ENCODE measurements around the gene RTL10. TPM values are rescaled to one million over a fixed set of nuclear protein-coding genes. Genes with fewer than 3 reads are reported as not detected.

RTL10 gene
- polyA plus RNA-seq, 1 donor: 19.5 TPM

- Histone ChIP-seq H3K9me3 (ENCODE audit: control insufficient read depth, low read depth, low read length) (peaks cover 2% of the 10 kb centered on the region), H3K27me3 (ENCODE audit: control insufficient read depth, insufficient read depth, low read length) (no peaks in the 10 kb centered on the region), H3K36me3 (ENCODE audit: control insufficient read depth, insufficient read depth, low read length) (peaks cover 39% of the 10 kb centered on the region), H3K4me1 (ENCODE audit: control insufficient read depth, insufficient read depth, low read length) (peaks cover 19% of the 10 kb centered on the region), H3K4me3 (ENCODE audit: low read length) (no peak overlapping the region), H3K27ac (ENCODE audit: low read length) (no peak overlapping the region)
- WGBS (ENCODE audit: insufficient coverage, low lambda C conversion rate): no CpG with 5 or more reads among the region's 9 CpGs
- no peak for DNase-seq
Observed at GRCh38 chr22:19850763-19851109, 3.9 kb downstream of the RTL10 start.

- H3K4me1 ChIP-seq (ENCODE audit: control insufficient read depth, insufficient read depth, low read length): peaks cover 16% of the 10 kb centered on the region
- no CpG with 5 or more reads among the region's 9 CpGs for whole genome bisulfite sequencing (ENCODE audit: insufficient coverage, low lambda C conversion rate)
Observed at GRCh38 chr22:19849835-19850762, 4.6 kb downstream of the RTL10 start.

GRCh38 chr22:19848298-19849224 is 6.1 kb downstream of the RTL10 start:
- Histone ChIP-seq H3K4me1 (ENCODE audit: control insufficient read depth, insufficient read depth, low read length) (peaks cover 16% of the 10 kb centered on the region), H3K9me3 (ENCODE audit: control insufficient read depth, low read depth, low read length) (peaks cover 2% of the 10 kb centered on the region), H3K4me3 (ENCODE audit: low read length) (no peak overlapping the region), H3K36me3 (ENCODE audit: control insufficient read depth, insufficient read depth, low read length) (peaks cover 39% of the 10 kb centered on the region), H3K27ac (ENCODE audit: low read length) (no peak overlapping the region), H3K27me3 (ENCODE audit: control insufficient read depth, insufficient read depth, low read length) (no peaks in the 10 kb centered on the region)
- no CpG with 5 or more reads among the region's 7 CpGs for WGBS (ENCODE audit: insufficient coverage, low lambda C conversion rate)
- peak; percentile 29 to 53 for DNase-seq

More at GRCh38 chr22:19849835-19850762, 4.6 kb downstream of the RTL10 start:
- Histone ChIP-seq H3K27me3 (ENCODE audit: control insufficient read depth, insufficient read depth, low read length) (no peaks in the 10 kb centered on the region), H3K27ac (ENCODE audit: low read length) (peak overlapping the region; percentile 40), H3K4me3 (ENCODE audit: low read length) (no peak overlapping the region), H3K9me3 (ENCODE audit: control insufficient read depth, low read depth, low read length) (peaks cover 2% of the 10 kb centered on the region), H3K36me3 (ENCODE audit: control insufficient read depth, insufficient read depth, low read length) (peaks cover 39% of the 10 kb centered on the region)
- DNase-seq: peak; percentile 66 to 81

- no CpG with 5 or more reads among the region's 2 CpGs for WGBS (ENCODE audit: insufficient coverage, low lambda C conversion rate)
- Histone ChIP-seq H3K27me3 (ENCODE audit: control insufficient read depth, insufficient read depth, low read length) (no peaks in the 10 kb centered on the region), H3K36me3 (ENCODE audit: control insufficient read depth, insufficient read depth, low read length) (peaks cover 33% of the 10 kb centered on the region), H3K4me1 (ENCODE audit: control insufficient read depth, insufficient read depth, low read length) (peaks cover 6% of the 10 kb centered on the region), H3K27ac (ENCODE audit: low read length) (no peak overlapping the region), H3K9me3 (ENCODE audit: control insufficient read depth, low read depth, low read length) (peaks cover 2% of the 10 kb centered on the region), H3K4me3 (ENCODE audit: low read length) (no peak overlapping the region)
- DNase-seq: no peak
Observed at GRCh38 chr22:19847345-19847632, 7.4 kb downstream of the RTL10 start.

GRCh38 chr22:19846620-19847344 is 7.9 kb downstream of the RTL10 start:
- peaks cover 6% of the 10 kb centered on the region for H3K4me1 ChIP-seq (ENCODE audit: control insufficient read depth, insufficient read depth, low read length)

GRCh38 chr22:19845054-19845722 is 9.5 kb downstream of the RTL10 start:
- Histone ChIP-seq H3K4me3 (ENCODE audit: low read length) (no peak overlapping the region), H3K27ac (ENCODE audit: low read length) (no peak overlapping the region), H3K4me1 (ENCODE audit: control insufficient read depth, insufficient read depth, low read length) (peaks cover 2% of the 10 kb centered on the region), H3K36me3 (ENCODE audit: control insufficient read depth, insufficient read depth, low read length) (peaks cover 12% of the 10 kb centered on the region), H3K9me3 (ENCODE audit: control insufficient read depth, low read depth, low read length) (peaks cover 2% of the 10 kb centered on the region), H3K27me3 (ENCODE audit: control insufficient read depth, insufficient read depth, low read length) (no peaks in the 10 kb centered on the region)
- no CpG with 5 or more reads among the region's 8 CpGs for WGBS (ENCODE audit: insufficient coverage, low lambda C conversion rate)
- DNase-seq: no peak

More at GRCh38 chr22:19846620-19847344, 7.9 kb downstream of the RTL10 start:
- DNase-seq: no peak
- H3K9me3 ChIP-seq (ENCODE audit: control insufficient read depth, low read depth, low read length): peaks cover 2% of the 10 kb centered on the region
- H3K4me3 ChIP-seq (ENCODE audit: low read length): no peak overlapping the region
- no CpG with 5 or more reads among the region's 9 CpGs for WGBS (ENCODE audit: insufficient coverage, low lambda C conversion rate)
- H3K27ac ChIP-seq (ENCODE audit: low read length): no peak overlapping the region
- H3K36me3 ChIP-seq (ENCODE audit: control insufficient read depth, insufficient read depth, low read length): peaks cover 28% of the 10 kb centered on the region
- no peaks in the 10 kb centered on the region for H3K27me3 ChIP-seq (ENCODE audit: control insufficient read depth, insufficient read depth, low read length)

- DNase-seq: no peak
- no CpG with 5 or more reads among the region's 18 CpGs for WGBS (ENCODE audit: insufficient coverage, low lambda C conversion rate)
- no peaks in the 10 kb centered on the region for H3K4me1 ChIP-seq (ENCODE audit: control insufficient read depth, insufficient read depth, low read length)
- no peak overlapping the region for H3K4me3 ChIP-seq (ENCODE audit: low read length)
- H3K27ac ChIP-seq (ENCODE audit: low read length): no peak overlapping the region
- H3K9me3 ChIP-seq (ENCODE audit: control insufficient read depth, low read depth, low read length): peaks cover 2% of the 10 kb centered on the region
- H3K27me3 ChIP-seq (ENCODE audit: control insufficient read depth, insufficient read depth, low read length): no peaks in the 10 kb centered on the region
- peaks cover 7% of the 10 kb centered on the region for H3K36me3 ChIP-seq (ENCODE audit: control insufficient read depth, insufficient read depth, low read length)
Observed at GRCh38 chr22:19844377-19845053, 10.2 kb downstream of the RTL10 start.

GRCh38 chr22:19843857-19844376 is 10.8 kb downstream of the RTL10 start:
- Histone ChIP-seq H3K4me1 (ENCODE audit: control insufficient read depth, insufficient read depth, low read length) (no peaks in the 10 kb centered on the region), H3K27ac (ENCODE audit: low read length) (no peak overlapping the region), H3K36me3 (ENCODE audit: control insufficient read depth, insufficient read depth, low read length) (peaks cover 7% of the 10 kb centered on the region), H3K27me3 (ENCODE audit: control insufficient read depth, insufficient read depth, low read length) (no peaks in the 10 kb centered on the region), H3K4me3 (ENCODE audit: low read length) (no peak overlapping the region), H3K9me3 (ENCODE audit: control insufficient read depth, low read depth, low read length) (peaks cover 2% of the 10 kb centered on the region)
- DNase-seq: no peak
- WGBS (ENCODE audit: insufficient coverage, low lambda C conversion rate): no CpG with 5 or more reads among the region's 11 CpGs

GRCh38 chr22:19843107-19843856 is 11.4 kb downstream of the RTL10 start:
- no CpG with 5 or more reads among the region's 27 CpGs for WGBS (ENCODE audit: insufficient coverage, low lambda C conversion rate)
- DNase-seq: no peak
- Histone ChIP-seq H3K27me3 (ENCODE audit: control insufficient read depth, insufficient read depth, low read length) (no peaks in the 10 kb centered on the region), H3K27ac (ENCODE audit: low read length) (no peak overlapping the region), H3K9me3 (ENCODE audit: control insufficient read depth, low read depth, low read length) (peaks cover 2% of the 10 kb centered on the region), H3K4me3 (ENCODE audit: low read length) (no peak overlapping the region), H3K36me3 (ENCODE audit: control insufficient read depth, insufficient read depth, low read length) (peaks cover 7% of the 10 kb centered on the region), H3K4me1 (ENCODE audit: control insufficient read depth, insufficient read depth, low read length) (no peaks in the 10 kb centered on the region)

Data from large intestine (tissue), 3 donors.